HEK293T (cell line): Measurements from ENCODE around the gene MAP2K7.

ENCODE experiments used
- ELF4 ChIP-seq: fragments of 450-650 bp; IDR thresholded peaks from 2 replicates; pipeline ENCODE4 v1.6.1; 2017; ENCODE audit warnings: antibody characterized with exemption
- FOXA1 ChIP-seq: fragments of 450-650 bp; IDR thresholded peaks from 2 replicates; pipeline ENCODE4 v1.6.1; 2016; ENCODE audit warnings: mild to moderate bottlenecking
- HDGF ChIP-seq: fragments of 450-650 bp; IDR thresholded peaks from 2 replicates; pipeline ENCODE4 v1.6.1; 2017; ENCODE audit warnings: antibody characterized with exemption, borderline replicate concordance
- LEF1 ChIP-seq: fragments of 450-650 bp; IDR thresholded peaks from 2 replicates; pipeline ENCODE4 v1.6.1; 2017; ENCODE audit warnings: mild to moderate bottlenecking, borderline replicate concordance
- NFRKB ChIP-seq: fragments of 450-650 bp; IDR thresholded peaks from 2 replicates; pipeline ENCODE4 v1.6.1; 2016; ENCODE audit warnings: mild to moderate bottlenecking, moderate library complexity
- SP1 ChIP-seq: fragments of 450-650 bp; IDR thresholded peaks from 2 replicates; pipeline ENCODE4 v1.6.1; 2017
- SUZ12 ChIP-seq: fragments of 450-650 bp; IDR thresholded peaks from 2 replicates; pipeline ENCODE4 v1.6.1; 2016; ENCODE audit warnings: mild to moderate bottlenecking
- TARDBP ChIP-seq: fragments of 450-650 bp; IDR thresholded peaks from 2 replicates; pipeline ENCODE4 v1.6.1; 2016

GRCh38 chr19:7888826-7889217 lies 14.9 kb upstream of the MAP2K7 start:
- no peak for TF ChIP-seq NFRKB
- TF ChIP-seq SUZ12, result no peak
- TF ChIP-seq FOXA1, result no peak
- TF ChIP-seq ELF4, result no peak
- no peak for TF ChIP-seq TARDBP
- no peak for TF ChIP-seq LEF1
- no peak for TF ChIP-seq SP1
- TF ChIP-seq HDGF, result no peak
